HepG2 (cell line): Measurements from ENCODE around the gene TASP1. TPM values are rescaled to one million over a fixed set of nuclear protein-coding genes. Genes with fewer than 3 reads are reported as not detected.

Experiments
- EHMT2 ChIP-seq: fragments of 200-600 bp; sonication (generic); IDR thresholded peaks from 2 replicates; pipeline ENCODE4 v1.7.0; 2017; ENCODE audit warnings: antibody characterized with exemption, low read depth, low read length, borderline replicate concordance
- FIP1L1 ChIP-seq: fragments of 200-400 bp; formaldehyde crosslinking; IDR thresholded peaks from 2 replicates; pipeline ENCODE4 v1.6.1; 2018; ENCODE audit warnings: low read depth, mild to moderate bottlenecking, low read length, moderate library complexity, borderline replicate concordance; ENCODE audit not compliant: insufficient read depth
- JUN ChIP-seq: sonication (generic); formaldehyde crosslinking; IDR thresholded peaks from 2 replicates; pipeline ENCODE4 v1.4.0; 2020; ENCODE audit warnings: mild to moderate bottlenecking, missing genetic modification reagents
- KDM1A ChIP-seq: IDR thresholded peaks from 2 replicates; pipeline ENCODE4 v1.6.1; 2016; ENCODE audit warnings: missing compliant biosample characterization
- MXD1 ChIP-seq: sonication (generic); formaldehyde crosslinking; IDR thresholded peaks from 2 replicates; pipeline ENCODE4 v1.4.0; 2020; ENCODE audit warnings: mild to moderate bottlenecking, missing genetic modification reagents
- POLR2G ChIP-seq: fragments of 200-400 bp; formaldehyde crosslinking; IDR thresholded peaks from 2 replicates; pipeline ENCODE4 v1.6.1; 2018; ENCODE audit warnings: mild to moderate bottlenecking, low read depth, low read length, moderate library complexity
- RBM22 ChIP-seq: fragments of 200-400 bp; formaldehyde crosslinking; optimal IDR thresholded peaks from 2 replicates; pipeline ENCODE3; 2017; ENCODE audit warnings: mild to moderate bottlenecking, low read length, moderate library complexity
- TBX3 ChIP-seq: fragments of 450-650 bp; IDR thresholded peaks from 2 replicates; pipeline ENCODE4 v1.6.1; 2017; ENCODE audit warnings: antibody characterized with exemption, mild to moderate bottlenecking, inconsistent platforms, borderline replicate concordance
- ZBTB46 ChIP-seq: sonication (generic); formaldehyde crosslinking; IDR thresholded peaks from 2 replicates; pipeline ENCODE4 v1.4.0; 2020; ENCODE audit warnings: mild to moderate bottlenecking, missing genetic modification reagents, borderline replicate concordance
- ZC3H13 ChIP-seq: sonication (generic); formaldehyde crosslinking; IDR thresholded peaks from 2 replicates; pipeline ENCODE4 v1.8.1; 2023; ENCODE audit warnings: mild to moderate bottlenecking, missing genetic modification reagents, moderate library complexity
- ZNF101 ChIP-seq: sonication (generic); formaldehyde crosslinking; IDR thresholded peaks from 2 replicates; pipeline ENCODE4 v1.4.0; 2020; ENCODE audit warnings: mild to moderate bottlenecking, low read depth, missing genetic modification reagents, borderline replicate concordance
- polyA plus RNA-seq, 8 experiments: library from polyadenylated mRNA; depleted of rRNA in 3 of 8; stranded (reverse) in 7 of 8; unstranded in 1 of 8; fragments of >200 nt; fragmentation: Illumina TruSeq in 4 of 8; extraction: Trizol in 4 of 8; gene quantifications; 2 replicates each; pipeline versions ENCODE4 v1.2.1 to v1.2.3, GENCODE V29; 2011 to 2016; ENCODE audit warnings: low read depth in 4 of 8, missing spikeins in 1 of 8, mixed read lengths in 1 of 8; ENCODE audit not compliant: insufficient read depth in 1 of 8
- total RNA-seq, 5 experiments: library from RNA; depleted of rRNA; stranded (reverse); fragments of >200 nt; fragmentation: Illumina TruSeq; extraction: Trizol; gene quantifications; 2 replicates each; pipeline ENCODE4 v1.2.3, GENCODE V29; 2016; ENCODE audit warnings: low read depth in 1 of 5
- TF ChIP-seq, protein P1 (sequence below): sonication (generic); formaldehyde crosslinking; IDR thresholded peaks from 2 replicates; pipeline ENCODE4 v1.9.0; 2021; ENCODE audit warnings: mild to moderate bottlenecking, missing genetic modification reagents
- TF ChIP-seq, protein P2 (sequence below): IDR thresholded peaks from 2 replicates; pipeline ENCODE4 v1.6.1; 2012; ENCODE audit warnings: inconsistent platforms
- TF ChIP-seq, protein P3 (sequence below): sonication (generic); formaldehyde crosslinking; IDR thresholded peaks from 2 replicates; pipeline ENCODE4 v1.8.1; 2023; ENCODE audit warnings: mild to moderate bottlenecking, missing genetic modification reagents, borderline replicate concordance

The TASP1 gene
- total and polyA plus RNA-seq, 2 of the 13 experiments (the other 11 are each of a cell fraction or from before 2014, with no cell fraction given), result 10.0 to 25.2 TPM

DNA sequence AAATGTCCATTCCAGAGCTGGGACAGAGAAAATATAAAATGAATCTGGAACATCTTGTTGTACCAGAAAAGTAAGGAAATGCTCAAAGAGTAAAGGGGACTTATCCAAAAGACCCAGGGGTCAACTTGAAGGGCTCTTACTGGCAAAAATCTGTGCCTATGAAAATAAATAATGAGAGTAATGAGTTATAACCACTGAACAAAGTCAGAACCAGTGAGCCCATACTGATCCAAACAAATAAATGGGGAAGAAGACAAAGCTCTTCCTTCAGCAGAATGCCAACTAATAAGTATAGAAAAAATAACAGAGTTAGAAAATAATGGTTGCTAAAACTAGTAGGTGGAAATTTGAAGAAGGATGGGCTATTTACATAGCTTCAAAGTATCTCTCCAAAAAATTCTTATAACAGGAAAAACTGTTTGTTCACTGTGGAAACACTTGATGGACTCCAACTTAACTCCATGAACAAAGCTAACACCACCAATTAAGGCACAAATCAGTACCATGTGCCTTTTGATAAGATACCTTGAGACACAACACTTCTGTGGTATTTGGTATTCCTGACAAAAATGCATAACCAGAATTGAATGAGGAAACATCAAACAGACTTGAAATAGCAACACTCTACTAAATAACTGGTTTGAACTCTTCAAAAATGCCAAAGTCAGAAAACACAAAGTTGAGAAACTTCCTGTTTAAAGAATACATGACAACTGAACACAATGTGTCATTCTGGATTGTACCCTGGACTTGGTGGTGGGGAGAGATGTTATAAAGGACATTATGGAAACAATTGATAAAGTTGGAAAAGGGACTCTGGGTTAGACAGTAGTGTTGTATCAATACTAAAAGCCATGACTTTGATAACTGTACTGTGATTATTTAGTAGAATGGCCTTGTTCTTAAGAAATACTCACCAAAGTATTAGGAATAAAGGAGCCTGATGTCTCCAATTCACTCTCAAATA lies 220.2 kb downstream of the TASP1 start (continued):
- TF ChIP-seq, protein P1, sequence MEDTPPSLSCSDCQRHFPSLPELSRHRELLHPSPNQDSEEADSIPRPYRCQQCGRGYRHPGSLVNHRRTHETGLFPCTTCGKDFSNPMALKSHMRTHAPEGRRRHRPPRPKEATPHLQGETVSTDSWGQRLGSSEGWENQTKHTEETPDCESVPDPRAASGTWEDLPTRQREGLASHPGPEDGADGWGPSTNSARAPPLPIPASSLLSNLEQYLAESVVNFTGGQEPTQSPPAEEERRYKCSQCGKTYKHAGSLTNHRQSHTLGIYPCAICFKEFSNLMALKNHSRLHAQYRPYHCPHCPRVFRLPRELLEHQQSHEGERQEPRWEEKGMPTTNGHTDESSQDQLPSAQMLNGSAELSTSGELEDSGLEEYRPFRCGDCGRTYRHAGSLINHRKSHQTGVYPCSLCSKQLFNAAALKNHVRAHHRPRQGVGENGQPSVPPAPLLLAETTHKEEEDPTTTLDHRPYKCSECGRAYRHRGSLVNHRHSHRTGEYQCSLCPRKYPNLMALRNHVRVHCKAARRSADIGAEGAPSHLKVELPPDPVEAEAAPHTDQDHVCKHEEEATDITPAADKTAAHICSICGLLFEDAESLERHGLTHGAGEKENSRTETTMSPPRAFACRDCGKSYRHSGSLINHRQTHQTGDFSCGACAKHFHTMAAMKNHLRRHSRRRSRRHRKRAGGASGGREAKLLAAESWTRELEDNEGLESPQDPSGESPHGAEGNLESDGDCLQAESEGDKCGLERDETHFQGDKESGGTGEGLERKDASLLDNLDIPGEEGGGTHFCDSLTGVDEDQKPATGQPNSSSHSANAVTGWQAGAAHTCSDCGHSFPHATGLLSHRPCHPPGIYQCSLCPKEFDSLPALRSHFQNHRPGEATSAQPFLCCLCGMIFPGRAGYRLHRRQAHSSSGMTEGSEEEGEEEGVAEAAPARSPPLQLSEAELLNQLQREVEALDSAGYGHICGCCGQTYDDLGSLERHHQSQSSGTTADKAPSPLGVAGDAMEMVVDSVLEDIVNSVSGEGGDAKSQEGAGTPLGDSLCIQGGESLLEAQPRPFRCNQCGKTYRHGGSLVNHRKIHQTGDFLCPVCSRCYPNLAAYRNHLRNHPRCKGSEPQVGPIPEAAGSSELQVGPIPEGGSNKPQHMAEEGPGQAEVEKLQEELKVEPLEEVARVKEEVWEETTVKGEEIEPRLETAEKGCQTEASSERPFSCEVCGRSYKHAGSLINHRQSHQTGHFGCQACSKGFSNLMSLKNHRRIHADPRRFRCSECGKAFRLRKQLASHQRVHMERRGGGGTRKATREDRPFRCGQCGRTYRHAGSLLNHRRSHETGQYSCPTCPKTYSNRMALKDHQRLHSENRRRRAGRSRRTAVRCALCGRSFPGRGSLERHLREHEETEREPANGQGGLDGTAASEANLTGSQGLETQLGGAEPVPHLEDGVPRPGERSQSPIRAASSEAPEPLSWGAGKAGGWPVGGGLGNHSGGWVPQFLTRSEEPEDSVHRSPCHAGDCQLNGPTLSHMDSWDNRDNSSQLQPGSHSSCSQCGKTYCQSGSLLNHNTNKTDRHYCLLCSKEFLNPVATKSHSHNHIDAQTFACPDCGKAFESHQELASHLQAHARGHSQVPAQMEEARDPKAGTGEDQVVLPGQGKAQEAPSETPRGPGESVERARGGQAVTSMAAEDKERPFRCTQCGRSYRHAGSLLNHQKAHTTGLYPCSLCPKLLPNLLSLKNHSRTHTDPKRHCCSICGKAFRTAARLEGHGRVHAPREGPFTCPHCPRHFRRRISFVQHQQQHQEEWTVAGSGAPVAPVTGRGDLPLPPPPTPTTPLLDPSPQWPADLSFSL (CRISPR knock-in tag), result peak; percentile 94
- TF ChIP-seq, protein P2, sequence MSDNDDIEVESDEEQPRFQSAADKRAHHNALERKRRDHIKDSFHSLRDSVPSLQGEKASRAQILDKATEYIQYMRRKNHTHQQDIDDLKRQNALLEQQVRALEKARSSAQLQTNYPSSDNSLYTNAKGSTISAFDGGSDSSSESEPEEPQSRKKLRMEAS, result peak; percentile 46; the same call in 1 of the 2 replicates
- TF ChIP-seq POLR2G, result no peak
- no peak for TF ChIP-seq ZC3H13 (CRISPR knock-in tag)
- TF ChIP-seq ZNF101 (CRISPR knock-in tag), result no peak
- TF ChIP-seq ZBTB46 (CRISPR knock-in tag), result no peak
- peak; percentile 90 for TF ChIP-seq EHMT2
- peak; percentile 85 for TF ChIP-seq TBX3
- peak; percentile 90; the same call in 1 of the 2 replicates for TF ChIP-seq KDM1A (CRISPR knock-in tag)
- TF ChIP-seq RBM22, result no peak
- no peak for TF ChIP-seq MXD1
- TF ChIP-seq JUN (CRISPR knock-in tag), result peak; percentile 81; the same call in 1 of the 2 replicates
- TF ChIP-seq FIP1L1, result no peak
- TF ChIP-seq, protein P3, sequence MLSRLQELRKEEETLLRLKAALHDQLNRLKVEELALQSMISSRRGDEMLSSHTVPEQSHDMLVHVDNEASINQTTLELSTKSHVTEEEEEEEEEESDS, result no peak
